Activated T-helper 17 cell treated with anti-CD3 and anti-CD28 coated beads, Interleukin-2, amount 50 U/mL, for 72 hours (primary cell): ENCODE results near the gene CEP112. TPM values are rescaled to one million over a fixed set of nuclear protein-coding genes. Genes with fewer than 3 reads are reported as not detected.
"Not testable (repeated sequence)": the region's sequence is repeated elsewhere in the genome, so short reads cannot be mapped to it uniquely, and the experiment has no call there.

Experiments used
- ATAC-seq: fragments of 150-1000 bp; cut with Tn5 transposase; replicated peaks from 2 replicates; pipeline ENCODE4 v1.10.0; 2021; ENCODE audit warnings: mild to moderate bottlenecking, moderate library complexity
- H3K27ac Mint-ChIP-seq: one replicate; pipeline ENCODE4 v1.8.0; 2022; ENCODE audit warnings: mixed read lengths
- H3K27me3 Mint-ChIP-seq: one replicate; pipeline ENCODE4 v1.8.0; 2022; ENCODE audit warnings: mixed read lengths
- H3K36me3 Mint-ChIP-seq: one replicate; pipeline ENCODE4 v1.8.0; 2022; ENCODE audit warnings: low read depth, mild to moderate bottlenecking, mixed read lengths
- H3K4me1 Mint-ChIP-seq: one replicate; pipeline ENCODE4 v1.8.0; 2022; ENCODE audit warnings: mixed read lengths
- H3K4me3 Mint-ChIP-seq: one replicate; pipeline ENCODE4 v1.8.0; 2022; ENCODE audit warnings: mild to moderate bottlenecking, mixed read lengths
- H3K9me3 Mint-ChIP-seq: one replicate; pipeline ENCODE4 v1.8.0; 2022; ENCODE audit warnings: mixed read lengths
- total RNA-seq, 2 donors: library from RNA; stranded (reverse); gene quantifications; one replicate each; pipeline ENCODE4 v1.2.3, GENCODE V29; 2022

Gene CEP112
- total RNA-seq, 2 donors from 2014 or later = 3.4 to 8.1 TPM

DNA sequence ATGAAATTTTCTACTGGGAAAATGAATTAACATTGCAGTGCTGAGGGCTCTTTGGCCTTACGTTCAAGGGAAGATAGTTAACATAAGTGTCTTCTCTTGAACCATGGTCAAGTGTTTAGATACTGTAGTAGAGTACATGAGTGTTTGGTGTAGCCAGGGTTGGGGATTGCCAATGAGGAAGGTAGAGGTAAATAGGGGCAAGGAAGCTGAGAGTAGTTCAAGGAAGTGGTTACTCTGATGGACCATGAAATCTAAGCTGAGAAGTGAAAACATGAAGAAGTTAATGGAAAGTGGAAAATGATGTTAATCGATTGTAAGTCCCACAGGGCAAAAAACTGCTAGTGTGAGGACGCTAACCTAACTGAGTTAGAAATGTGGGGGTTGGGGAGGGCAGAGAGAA lies 380.9 kb downstream of the CEP112 start:
- H3K9me3 Mint-ChIP-seq = peaks cover 29% of the 10 kb centered on the region
- ATAC-seq = no peak
- H3K4me1 Mint-ChIP-seq = peaks cover 14% of the 10 kb centered on the region
- no peaks in the 10 kb centered on the region for H3K36me3 Mint-ChIP-seq
- no peak overlapping the region for H3K27ac Mint-ChIP-seq
- peaks cover 14% of the 10 kb centered on the region for H3K27me3 Mint-ChIP-seq
- no peak overlapping the region for H3K4me3 Mint-ChIP-seq

DNA sequence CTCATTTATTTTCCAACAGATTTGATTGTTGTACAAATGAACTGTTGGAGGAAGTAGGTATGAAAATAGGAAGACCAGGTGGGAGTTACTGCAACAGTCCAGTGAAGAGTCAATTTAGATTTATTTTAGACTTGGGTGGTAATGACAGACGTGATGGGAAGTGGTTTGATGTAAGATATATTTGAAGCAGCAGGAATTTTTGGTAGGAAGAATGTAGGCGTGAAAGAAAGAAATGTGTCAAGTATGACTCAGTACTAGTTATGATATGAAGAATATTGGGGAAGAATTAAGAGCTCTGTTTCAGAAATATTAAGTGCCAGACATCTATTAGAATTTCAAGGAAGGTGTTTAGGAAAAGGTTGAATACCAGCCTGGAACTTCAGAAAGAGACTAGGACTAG lies 382.6 kb downstream of the CEP112 start:
- H3K27me3 Mint-ChIP-seq = peaks cover 11% of the 10 kb centered on the region
- no peak overlapping the region for H3K4me3 Mint-ChIP-seq
- H3K27ac Mint-ChIP-seq = no peak overlapping the region
- H3K36me3 Mint-ChIP-seq = no peaks in the 10 kb centered on the region
- H3K9me3 Mint-ChIP-seq = peaks cover 29% of the 10 kb centered on the region
- peaks cover 14% of the 10 kb centered on the region for H3K4me1 Mint-ChIP-seq
- peak; percentile 19 for ATAC-seq

DNA sequence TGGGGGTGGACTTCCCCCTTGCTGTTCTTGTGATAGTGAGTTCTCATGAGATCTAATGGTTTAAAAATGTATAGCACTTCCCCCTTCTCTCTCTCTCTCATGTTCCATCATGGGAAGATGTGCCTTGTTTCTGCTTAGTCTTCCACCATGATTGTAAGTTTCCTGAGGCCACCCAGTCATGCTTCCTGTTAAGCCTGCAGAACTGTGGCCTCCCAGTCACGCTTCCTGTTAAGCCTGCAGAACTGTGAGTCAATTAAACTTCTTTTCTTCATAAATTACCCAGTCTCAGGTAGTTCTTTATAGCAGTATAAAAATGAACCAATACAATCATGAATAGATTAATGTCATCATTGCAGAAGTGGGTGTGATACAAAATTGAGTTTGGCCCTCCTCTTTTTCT lies 383.4 kb downstream of the CEP112 start:
- H3K27ac Mint-ChIP-seq, H3K36me3 Mint-ChIP-seq, H3K4me3 Mint-ChIP-seq: not testable (repeated sequence)
- H3K27me3 Mint-ChIP-seq = peaks cover 11% of the 10 kb centered on the region
- H3K4me1 Mint-ChIP-seq = peaks cover 14% of the 10 kb centered on the region
- peak; percentile 52 for ATAC-seq
- peaks cover 29% of the 10 kb centered on the region for H3K9me3 Mint-ChIP-seq

- Mint-ChIP-seq H3K27ac (no peak overlapping the region), H3K36me3 (no peaks in the 10 kb centered on the region), H3K4me3 (no peak overlapping the region), H3K9me3 (peaks cover 35% of the 10 kb centered on the region), H3K4me1 (peaks cover 14% of the 10 kb centered on the region), H3K27me3 (peaks cover 11% of the 10 kb centered on the region)
- ATAC-seq = no peak
These were observed 384.6 kb downstream of the CEP112 start for GRCh38 chr17:65807361-65807760.

DNA sequence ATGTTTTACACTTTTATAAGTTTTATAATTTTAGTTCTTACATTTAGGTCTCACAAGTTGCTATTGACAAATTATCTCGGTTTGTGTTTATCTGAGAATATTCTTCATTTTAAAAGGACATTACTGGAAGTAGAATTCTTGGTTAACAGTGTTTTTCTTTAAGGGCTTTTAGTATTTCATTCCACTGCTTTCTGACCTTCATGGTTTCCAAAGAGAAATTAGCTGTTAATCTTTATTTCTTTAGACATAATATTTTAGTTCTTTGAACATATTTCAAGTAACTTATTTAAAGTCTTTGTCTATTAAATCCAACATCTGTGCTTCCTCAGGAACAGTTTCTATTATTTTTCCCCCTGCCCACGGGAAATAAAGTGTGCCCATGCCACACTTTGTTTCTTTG lies 390.4 kb downstream of the CEP112 start:
- ATAC-seq = no peak
- peaks cover 13% of the 10 kb centered on the region for H3K9me3 Mint-ChIP-seq
- H3K4me1 Mint-ChIP-seq = peaks cover 5% of the 10 kb centered on the region
- no peak overlapping the region for H3K4me3 Mint-ChIP-seq
- no peak overlapping the region for H3K27ac Mint-ChIP-seq
- no peaks in the 10 kb centered on the region for H3K27me3 Mint-ChIP-seq
- no peaks in the 10 kb centered on the region for H3K36me3 Mint-ChIP-seq

DNA sequence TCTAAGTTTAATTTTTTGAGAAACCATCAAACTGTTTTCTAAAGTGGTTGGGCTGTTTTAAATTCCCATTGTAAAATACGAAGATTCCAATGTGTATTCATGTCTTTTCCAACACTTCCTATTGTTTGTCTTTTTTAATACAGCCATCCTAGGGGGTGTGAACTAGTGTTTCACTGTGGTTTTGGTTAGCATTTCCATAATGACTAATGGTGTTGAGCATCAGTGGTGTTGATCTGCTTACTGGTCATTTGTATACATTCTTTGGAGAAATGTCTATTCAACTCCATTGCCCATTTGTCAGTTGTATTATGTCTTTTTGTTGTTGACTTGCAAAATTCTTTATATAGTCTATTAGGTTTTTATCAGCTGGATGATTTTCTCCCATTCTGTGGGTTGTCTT lies 391.3 kb downstream of the CEP112 start:
- Mint-ChIP-seq H3K27me3 (no peaks in the 10 kb centered on the region), H3K27ac (peak overlapping the region; percentile 76), H3K36me3 (no peaks in the 10 kb centered on the region), H3K4me3 (no peak overlapping the region), H3K9me3 (peaks cover 13% of the 10 kb centered on the region), H3K4me1 (peaks cover 5% of the 10 kb centered on the region)
- peak; percentile 25 for ATAC-seq

- Mint-ChIP-seq H3K4me3 (peak overlapping the region; percentile 39), H3K4me1 (peaks cover 5% of the 10 kb centered on the region), H3K27ac (peak overlapping the region; percentile 76), H3K9me3 (peaks cover 13% of the 10 kb centered on the region), H3K27me3 (no peaks in the 10 kb centered on the region), H3K36me3 (no peaks in the 10 kb centered on the region)
- ATAC-seq = peak; percentile 80
These were observed 392.1 kb downstream of the CEP112 start for GRCh38 chr17:65799869-65800268.

DNA sequence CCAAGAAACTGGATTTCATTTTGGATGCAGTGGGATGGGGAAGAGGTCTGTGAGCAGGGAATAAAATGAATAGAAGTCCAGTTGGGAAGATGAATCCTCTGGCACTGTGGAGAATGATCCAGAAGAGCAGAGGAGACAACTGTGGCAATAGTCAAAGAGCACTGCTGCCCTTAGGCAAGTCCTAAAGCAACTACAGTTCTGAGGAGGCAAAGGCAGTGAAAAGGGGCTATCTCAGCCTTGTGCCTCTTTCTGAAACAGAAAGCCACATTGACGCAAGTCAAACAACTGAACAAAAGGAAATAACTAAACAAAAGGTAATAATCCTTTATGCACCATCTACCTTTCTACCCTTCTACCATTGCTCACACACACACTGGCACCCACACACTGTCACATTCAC lies 392.5 kb downstream of the CEP112 start:
- ATAC-seq = peak; percentile 88
- no peaks in the 10 kb centered on the region for H3K36me3 Mint-ChIP-seq
- H3K9me3 Mint-ChIP-seq = peaks cover 13% of the 10 kb centered on the region
- peak overlapping the region; percentile 39 for H3K4me3 Mint-ChIP-seq
- H3K4me1 Mint-ChIP-seq = peaks cover 5% of the 10 kb centered on the region
- H3K27me3 Mint-ChIP-seq = no peaks in the 10 kb centered on the region
- peak overlapping the region; percentile 76 for H3K27ac Mint-ChIP-seq

- no peaks in the 10 kb centered on the region for H3K27me3 Mint-ChIP-seq
- no peak for ATAC-seq
- H3K36me3 Mint-ChIP-seq = no peaks in the 10 kb centered on the region
- no peak overlapping the region for H3K4me3 Mint-ChIP-seq
- peaks cover 5% of the 10 kb centered on the region for H3K4me1 Mint-ChIP-seq
- peaks cover 11% of the 10 kb centered on the region for H3K9me3 Mint-ChIP-seq
- H3K27ac Mint-ChIP-seq = no peak overlapping the region
These were observed 394.1 kb downstream of the CEP112 start for GRCh38 chr17:65797809-65798208.

- peaks cover 5% of the 10 kb centered on the region for H3K4me1 Mint-ChIP-seq
- no peak overlapping the region for H3K4me3 Mint-ChIP-seq
- no peaks in the 10 kb centered on the region for H3K36me3 Mint-ChIP-seq
- no peak overlapping the region for H3K27ac Mint-ChIP-seq
- no peaks in the 10 kb centered on the region for H3K27me3 Mint-ChIP-seq
- H3K9me3 Mint-ChIP-seq = peaks cover 4% of the 10 kb centered on the region
- ATAC-seq = no peak
These were observed 394.8 kb downstream of the CEP112 start for GRCh38 chr17:65797101-65797500.

DNA sequence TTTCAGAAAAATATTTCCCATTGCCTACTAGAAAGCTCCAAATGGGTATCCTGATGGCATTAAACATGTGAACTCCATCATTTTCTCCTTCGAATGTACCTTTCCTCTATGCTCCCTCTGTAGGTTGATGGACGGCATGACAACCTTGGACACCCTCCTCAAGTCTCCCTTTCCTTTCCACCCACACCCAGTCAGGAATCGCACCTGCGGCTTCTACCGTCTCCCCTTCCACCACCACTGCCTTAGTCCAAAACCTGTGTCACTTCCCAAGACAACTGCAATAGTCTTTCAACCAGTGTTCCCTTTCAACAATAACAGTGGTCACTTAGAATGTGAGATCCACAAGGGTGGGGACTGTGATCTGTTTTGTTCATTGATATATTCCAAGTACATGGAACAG lies 397.4 kb downstream of the CEP112 start:
- Mint-ChIP-seq H3K4me3 (no peak overlapping the region), H3K27me3 (no peaks in the 10 kb centered on the region), H3K36me3 (no peaks in the 10 kb centered on the region), H3K27ac (no peak overlapping the region), H3K9me3 (no peaks in the 10 kb centered on the region), H3K4me1 (peaks cover 5% of the 10 kb centered on the region)
- no peak for ATAC-seq

GRCh38 chr17:65790241-65790640 lies 401.7 kb downstream of the CEP112 start:
- no peak overlapping the region for H3K4me3 Mint-ChIP-seq
- no peaks in the 10 kb centered on the region for H3K9me3 Mint-ChIP-seq
- no peak overlapping the region for H3K27ac Mint-ChIP-seq
- ATAC-seq = no peak
- H3K4me1 Mint-ChIP-seq = no peaks in the 10 kb centered on the region
- H3K27me3 Mint-ChIP-seq = no peaks in the 10 kb centered on the region
- H3K36me3 Mint-ChIP-seq = no peaks in the 10 kb centered on the region

GRCh38 chr17:65787503-65787902 lies 404.4 kb downstream of the CEP112 start:
- no peak overlapping the region for H3K27ac Mint-ChIP-seq
- H3K27me3 Mint-ChIP-seq = no peaks in the 10 kb centered on the region
- H3K9me3 Mint-ChIP-seq = no peaks in the 10 kb centered on the region
- no peaks in the 10 kb centered on the region for H3K36me3 Mint-ChIP-seq
- ATAC-seq = no peak
- no peak overlapping the region for H3K4me3 Mint-ChIP-seq
- no peaks in the 10 kb centered on the region for H3K4me1 Mint-ChIP-seq

- H3K27ac Mint-ChIP-seq = no peak overlapping the region
- ATAC-seq = no peak
- H3K27me3 Mint-ChIP-seq = no peaks in the 10 kb centered on the region
- H3K9me3 Mint-ChIP-seq = no peaks in the 10 kb centered on the region
- no peaks in the 10 kb centered on the region for H3K4me1 Mint-ChIP-seq
- no peak overlapping the region for H3K4me3 Mint-ChIP-seq
- H3K36me3 Mint-ChIP-seq = no peaks in the 10 kb centered on the region
These were observed 405.5 kb downstream of the CEP112 start for GRCh38 chr17:65786479-65786878.

- peaks cover 3% of the 10 kb centered on the region for H3K9me3 Mint-ChIP-seq
- no peak overlapping the region for H3K4me3 Mint-ChIP-seq
- no peaks in the 10 kb centered on the region for H3K27me3 Mint-ChIP-seq
- H3K4me1 Mint-ChIP-seq = no peaks in the 10 kb centered on the region
- H3K27ac Mint-ChIP-seq = no peak overlapping the region
- no peak for ATAC-seq
- H3K36me3 Mint-ChIP-seq = no peaks in the 10 kb centered on the region
These were observed 406.8 kb downstream of the CEP112 start for GRCh38 chr17:65785109-65785508.

GRCh38 chr17:65783845-65784334 lies 408.0 kb downstream of the CEP112 start:
- no peak overlapping the region for H3K27ac Mint-ChIP-seq
- no peak overlapping the region for H3K4me3 Mint-ChIP-seq
- no peaks in the 10 kb centered on the region for H3K27me3 Mint-ChIP-seq
- no peak for ATAC-seq
- no peaks in the 10 kb centered on the region for H3K36me3 Mint-ChIP-seq
- peaks cover 3% of the 10 kb centered on the region for H3K9me3 Mint-ChIP-seq
- no peaks in the 10 kb centered on the region for H3K4me1 Mint-ChIP-seq
